OCI-M1 (cell line): ENCODE measurements around the gene RSPO3.
"Not testable (repeated sequence)": the region's sequence is repeated elsewhere in the genome, so short reads cannot be mapped to it uniquely, and the experiment has no call there.

Source experiments
- DNase-seq: peaks from one replicate; lab custom pipeline; 2025; lab: John Stamatoyannopoulos, UW

Gene RSPO3

DNA sequence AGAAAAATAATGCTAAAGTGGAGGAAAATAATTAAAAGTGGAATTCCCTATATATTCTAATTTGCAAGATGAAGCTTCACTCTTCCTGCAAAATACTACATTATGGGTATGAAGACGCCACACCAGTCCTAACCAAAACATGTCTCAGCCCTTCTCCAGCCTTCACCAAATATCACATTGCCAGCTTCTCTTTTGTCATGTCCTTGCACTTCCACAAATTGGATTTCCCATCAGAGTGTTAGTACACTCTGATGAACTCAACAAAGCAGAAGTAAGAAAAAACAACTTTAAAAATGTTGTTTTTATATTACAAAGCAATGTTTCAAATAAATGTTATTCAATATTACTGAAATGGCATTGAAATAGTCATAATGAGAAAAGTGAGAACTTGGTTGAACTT, 85.8 kb downstream of the RSPO3 start:
- DNase-seq = no peak

DNA sequence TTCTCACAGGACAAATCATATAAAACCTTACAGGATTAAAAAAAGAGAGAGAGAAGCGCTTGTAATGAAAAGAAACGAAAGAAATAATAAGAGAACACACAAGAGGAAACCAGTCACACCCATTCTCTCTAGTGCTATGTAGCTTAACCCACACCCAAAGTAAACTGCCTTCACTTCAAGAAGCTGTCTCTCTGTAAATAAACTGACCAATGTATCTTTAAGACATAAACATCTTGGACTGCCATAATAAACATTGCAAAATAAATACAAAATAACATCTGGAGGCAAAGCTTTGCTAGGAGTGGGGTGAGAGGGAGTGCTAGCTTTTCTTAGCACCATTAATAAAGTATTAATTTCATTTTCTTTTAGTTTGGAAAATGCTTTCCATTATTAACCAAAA, 86.6 kb downstream of the RSPO3 start:
- no peak for DNase-seq

DNA sequence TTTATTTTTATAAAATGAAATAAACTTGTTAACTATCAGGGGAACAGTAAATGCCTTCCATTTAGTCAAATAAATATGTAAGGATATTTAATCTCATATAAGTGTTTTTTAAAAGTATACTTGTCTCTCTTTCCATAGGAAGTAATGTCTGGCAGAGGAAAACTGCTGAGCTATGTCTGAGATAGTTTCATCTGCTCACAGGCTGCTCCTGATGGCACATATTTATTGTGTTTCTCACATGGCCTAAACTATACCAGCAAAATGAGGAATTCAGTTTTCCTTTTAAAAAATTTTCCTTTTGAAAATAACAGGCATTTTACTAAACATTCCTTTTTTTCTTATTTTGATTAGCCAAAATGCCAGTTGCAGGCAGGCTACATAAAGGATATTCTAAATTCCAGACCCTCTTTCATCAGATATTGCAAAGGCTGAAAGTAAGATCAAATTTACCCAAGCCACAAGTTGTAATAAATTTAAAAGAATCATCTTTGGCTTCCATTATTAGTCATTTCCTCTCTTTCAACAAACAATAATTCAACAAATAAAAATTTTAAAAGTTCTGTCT, 88.1 kb downstream of the RSPO3 start:
- DNase-seq = no peak

DNA sequence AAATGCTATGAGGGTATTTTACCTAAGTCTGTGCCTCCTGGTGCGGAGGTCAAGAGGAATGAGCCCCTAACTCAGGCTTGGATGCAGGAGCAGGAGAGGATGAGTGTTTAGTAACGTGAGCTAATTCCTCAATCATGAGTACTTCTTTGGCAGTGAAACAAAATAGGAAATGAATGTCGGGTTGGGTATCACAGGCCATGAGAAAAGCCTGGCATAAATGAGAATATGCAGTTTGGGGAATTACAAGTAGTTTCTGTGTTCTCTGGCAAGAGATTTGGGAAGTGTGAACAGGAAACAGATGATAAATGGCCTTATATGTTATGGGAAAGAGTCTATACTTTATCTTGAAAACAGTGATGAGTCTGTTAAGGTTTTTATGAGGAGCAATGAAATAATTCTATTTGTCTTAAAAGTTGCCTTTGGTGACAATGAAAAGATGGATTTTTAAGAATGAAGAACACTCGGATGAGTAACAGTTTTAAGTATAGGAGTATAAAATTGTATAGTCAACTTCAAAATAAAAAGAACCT, 89.2 kb downstream of the RSPO3 start:
- no peak for DNase-seq

DNA sequence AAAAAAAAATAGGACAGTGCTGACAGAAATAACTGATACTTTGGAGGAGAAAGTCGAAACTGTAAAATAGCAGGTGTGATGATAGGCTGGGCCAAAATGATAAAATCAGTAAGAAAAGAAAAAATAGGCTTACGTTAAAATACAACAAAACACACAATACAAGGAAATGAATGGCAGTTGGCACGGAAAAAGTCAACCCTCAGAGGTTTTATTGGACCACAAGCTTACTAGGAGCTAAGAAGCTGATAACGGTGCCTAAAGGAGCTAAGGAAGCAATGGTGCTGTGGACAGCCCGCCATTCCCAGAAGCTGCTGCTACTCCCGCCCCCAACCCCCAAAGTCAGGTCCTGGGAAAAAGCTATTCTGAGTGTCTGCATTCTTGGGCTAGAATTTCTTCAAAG, 92.3 kb downstream of the RSPO3 start:
- no peak for DNase-seq

DNA sequence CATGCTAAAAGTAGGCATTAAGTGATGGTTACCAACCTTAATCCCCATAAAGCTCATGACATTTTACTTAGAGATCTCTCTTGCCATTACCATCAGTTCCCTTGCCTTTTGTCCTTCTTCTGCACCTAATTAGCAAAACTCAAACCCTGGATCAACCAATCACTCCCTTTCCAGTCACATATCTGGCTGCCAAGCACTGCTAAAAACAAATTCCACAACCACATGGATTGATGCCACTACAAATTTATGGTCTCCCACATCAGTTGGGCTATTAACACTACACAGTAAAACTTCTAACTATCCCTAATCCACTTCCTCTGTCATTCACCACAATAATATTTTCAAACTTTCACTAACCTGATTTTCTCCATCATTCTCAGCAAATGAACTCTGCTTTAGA, 93.9 kb downstream of the RSPO3 start:
- DNase-seq = no peak

DNA sequence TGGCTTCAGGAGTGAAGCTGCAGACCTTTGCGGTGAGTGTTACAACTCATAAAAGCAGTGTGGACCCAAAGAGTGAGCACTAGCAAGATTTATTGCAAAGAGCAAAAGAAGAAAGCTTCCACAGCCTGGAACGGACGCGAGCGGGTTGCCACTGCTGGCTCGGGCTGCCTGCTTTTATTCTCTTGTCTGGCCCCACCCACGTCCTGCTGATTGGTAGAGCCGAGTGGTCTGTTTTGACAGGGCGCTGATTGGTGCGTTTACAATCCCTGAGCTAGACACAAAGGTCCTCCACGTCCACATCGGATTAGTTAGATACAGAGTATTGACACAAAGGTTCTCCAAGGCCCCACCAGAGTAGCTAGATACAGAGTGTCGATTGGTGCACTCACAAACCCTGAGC, 95.6 kb downstream of the RSPO3 start:
- DNase-seq = not testable (repeated sequence)

DNA sequence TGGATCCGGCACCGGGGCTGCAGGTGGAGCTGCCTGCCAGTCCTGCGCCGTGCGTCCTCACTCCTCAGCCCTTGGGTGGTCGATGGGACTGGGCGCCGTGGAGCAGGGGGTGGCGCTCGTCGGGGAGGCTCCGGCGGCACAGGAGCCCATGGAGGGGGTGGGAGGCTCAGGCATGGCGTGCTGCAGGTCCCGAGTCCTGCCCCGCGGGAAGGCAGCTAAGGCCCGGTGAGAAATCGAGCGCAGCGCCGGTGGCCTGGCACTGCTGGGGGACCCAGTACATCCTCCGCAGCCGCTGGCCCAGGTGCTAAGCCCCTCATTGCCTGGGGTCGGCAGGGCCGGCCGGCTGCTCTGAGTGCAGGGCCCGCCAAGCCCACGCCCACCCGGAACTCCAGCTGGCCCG, 96.1 kb downstream of the RSPO3 start:
- DNase-seq = not testable (repeated sequence)

DNA sequence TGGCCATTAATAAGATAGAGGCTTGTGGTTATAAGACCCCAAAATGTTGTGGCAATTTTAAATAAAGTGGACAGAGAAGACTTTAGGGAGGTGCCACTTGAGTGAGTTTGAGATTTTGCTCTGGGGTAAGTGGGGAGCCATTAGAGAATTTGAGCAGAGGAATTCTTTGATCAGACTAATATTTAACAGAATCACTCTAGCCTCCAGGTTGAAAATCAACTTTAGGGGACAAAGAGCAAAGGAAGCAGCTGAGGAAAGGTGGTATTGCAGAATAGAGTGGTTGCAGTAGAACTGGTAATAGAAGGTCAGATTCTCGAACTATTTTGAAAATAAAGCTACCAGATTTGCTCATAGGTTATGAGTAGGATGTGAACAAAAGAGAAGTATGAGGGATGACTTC, 97.5 kb downstream of the RSPO3 start:
- DNase-seq = no peak

DNA sequence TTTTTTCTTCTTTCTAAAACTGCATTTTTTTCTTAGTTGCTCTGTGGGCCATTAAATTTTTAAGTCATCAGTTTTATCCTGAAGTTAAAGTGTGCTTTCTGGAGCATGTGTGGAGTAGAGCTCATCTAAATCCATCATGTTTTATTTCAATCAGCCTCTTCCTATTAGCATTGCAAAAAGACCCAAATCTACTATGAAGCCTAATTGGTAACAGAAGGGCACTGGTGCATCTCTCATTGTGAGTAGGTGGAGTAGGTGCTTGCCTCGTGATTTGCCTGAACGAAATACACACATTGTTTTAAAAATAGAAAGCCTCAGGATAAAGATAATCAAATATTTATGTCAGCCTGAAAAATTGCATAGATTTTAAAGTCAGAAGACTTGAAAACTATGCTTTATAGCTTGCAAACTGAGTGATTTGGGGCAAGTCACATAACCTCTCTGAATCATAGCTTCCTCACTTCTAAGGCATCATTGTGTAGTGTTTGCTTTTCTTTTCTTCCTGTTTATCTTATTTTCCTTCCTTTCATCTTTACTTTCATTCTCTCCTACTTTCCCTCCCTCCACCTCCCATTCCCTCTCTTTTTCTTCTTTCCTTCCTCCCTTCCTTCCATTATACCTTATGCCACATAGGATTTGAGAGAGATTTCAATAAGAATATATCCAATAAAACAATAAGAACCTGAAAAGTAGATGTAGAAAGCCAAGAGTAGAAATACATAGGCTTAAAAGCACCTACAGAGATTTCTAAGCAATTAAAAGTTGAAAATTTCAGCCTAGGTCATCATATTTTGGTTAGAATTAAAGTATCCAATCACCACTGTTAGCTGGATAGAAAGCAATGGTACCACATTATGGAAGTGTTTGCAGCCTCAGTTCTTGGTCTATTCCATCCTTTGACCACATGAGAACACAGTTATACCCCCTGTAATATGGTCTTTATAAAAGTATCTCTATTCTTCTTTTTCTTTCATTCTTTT, 98.6 kb downstream of the RSPO3 start:
- no peak for DNase-seq

DNA sequence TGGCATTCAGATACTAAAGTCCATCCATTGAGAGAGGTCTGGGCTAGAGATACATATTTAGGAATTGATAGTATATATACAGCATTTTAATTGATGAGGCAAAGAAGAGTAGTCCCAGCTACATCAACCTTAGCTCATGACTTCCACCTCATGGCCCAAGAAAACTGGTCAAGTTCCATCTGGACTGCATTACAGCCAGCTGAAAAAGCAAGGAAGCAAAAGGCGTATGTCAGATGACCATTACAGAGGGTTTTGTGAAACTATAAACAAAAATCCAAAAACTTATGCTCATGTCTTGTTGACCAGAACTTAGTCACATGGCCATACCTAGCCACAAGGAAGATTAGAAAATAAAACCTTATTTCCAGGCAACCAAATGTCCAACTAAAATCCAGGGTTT, 101.4 kb downstream of the RSPO3 start:
- DNase-seq = no peak

DNA sequence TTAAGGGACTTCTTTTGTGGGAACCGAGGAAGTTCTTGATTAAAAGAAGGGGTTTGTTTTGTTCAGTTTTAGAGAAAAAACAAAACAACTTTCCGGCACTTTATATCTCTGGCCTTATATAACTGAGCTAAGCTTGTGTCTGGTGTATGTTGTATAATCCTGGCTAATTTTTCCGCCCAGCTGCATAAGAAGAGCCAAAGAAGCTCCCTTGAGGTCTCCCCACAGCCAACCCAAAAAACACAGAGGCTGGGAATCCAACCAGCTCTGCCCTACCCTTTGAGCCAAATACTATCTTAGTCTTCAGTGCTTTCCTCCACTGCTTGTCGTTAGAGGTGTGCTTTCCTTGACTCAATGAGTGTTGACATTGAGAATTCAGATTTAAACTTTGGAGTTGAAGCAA, 102.7 kb downstream of the RSPO3 start:
- DNase-seq = no peak

DNA sequence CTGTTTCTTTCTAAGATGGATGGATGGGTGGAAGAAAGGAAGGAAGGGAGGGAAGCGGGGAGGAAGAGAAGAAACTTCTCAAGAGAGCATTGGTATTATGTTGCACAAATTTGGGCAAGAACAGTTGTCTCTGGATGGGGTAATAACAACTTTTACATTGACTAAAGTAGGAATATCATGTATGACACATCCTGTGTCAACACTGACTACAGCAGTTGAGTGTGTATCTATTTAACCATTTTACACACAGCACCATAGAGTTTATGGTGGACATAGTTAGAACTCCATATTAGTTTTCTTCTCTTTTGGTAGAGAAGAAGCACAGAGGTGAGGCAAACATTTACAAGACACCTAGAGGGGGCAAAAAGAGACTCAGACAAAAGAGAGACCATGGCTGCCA, 103.9 kb downstream of the RSPO3 start:
- DNase-seq = no peak

DNA sequence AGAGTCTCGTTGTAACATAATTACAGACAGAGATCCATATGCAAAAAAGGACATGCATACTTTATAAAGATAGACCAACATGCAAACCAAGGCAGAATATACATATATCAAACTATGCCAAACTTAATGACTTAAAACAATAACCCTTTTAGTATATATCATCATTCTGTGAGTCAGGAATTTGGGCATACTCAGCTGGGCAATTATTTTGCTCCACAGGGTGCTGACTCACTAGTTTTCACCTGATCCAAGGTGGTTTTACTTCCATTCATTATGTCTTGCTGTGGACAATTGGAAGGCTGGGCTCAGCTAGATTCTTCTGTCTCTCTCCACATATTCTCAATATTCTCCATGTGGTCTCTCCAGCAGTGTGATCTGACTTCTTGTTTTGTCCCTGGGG, 107.0 kb downstream of the RSPO3 start:
- no peak for DNase-seq

DNA sequence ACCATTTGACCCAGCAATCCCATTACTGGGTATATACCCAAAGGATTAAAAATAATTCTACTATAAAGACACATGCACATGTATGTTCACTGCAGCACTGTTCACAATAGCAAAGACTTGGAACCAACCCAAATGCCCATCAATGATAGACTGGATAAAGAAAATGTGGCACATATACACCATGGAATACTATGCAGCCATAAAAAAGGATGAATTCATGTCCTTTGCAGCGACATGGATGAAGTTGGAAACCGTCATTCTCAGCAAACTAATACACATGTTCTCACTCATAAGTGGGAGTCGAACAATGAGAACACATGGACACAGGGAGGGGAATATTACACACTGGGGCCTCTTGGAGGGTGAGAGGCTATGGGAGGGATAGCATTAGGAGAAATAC, 115.3 kb downstream of the RSPO3 start:
- not testable (repeated sequence) for DNase-seq

DNA sequence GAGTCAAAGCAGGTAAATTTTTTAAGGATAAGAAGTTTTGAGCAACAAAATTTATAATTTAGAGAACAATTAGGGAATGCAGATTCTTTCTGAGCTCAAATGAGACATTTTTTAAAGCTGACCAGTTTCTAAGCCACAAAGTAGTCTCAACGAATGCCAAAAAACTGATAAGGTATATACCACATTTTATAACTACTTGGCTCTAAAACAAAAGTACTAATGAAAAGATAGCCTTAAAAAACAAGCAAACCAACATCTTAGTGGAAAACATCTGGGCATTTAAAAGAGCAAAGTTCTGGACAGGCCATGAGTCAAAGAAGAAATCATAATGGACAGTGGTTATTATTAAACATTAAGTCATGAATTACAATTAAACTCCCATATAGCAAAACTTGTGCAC, 125.0 kb downstream of the RSPO3 start:
- no peak for DNase-seq
